Upper lobe of left lung (tissue), 6 donors: ENCODE measurements around the gene PTPRN2. TPM values are rescaled to one million over a fixed set of nuclear protein-coding genes. Genes with fewer than 3 reads are reported as not detected.

Source experiments
- ATAC-seq, 2 donors: fragments of 200-7000 bp; cut with Tn5 transposase; one replicate each; pipeline ENCODE4 v1.9.1; 2022; ENCODE audit warnings: mild to moderate bottlenecking in 2 of 2, moderate library complexity in 2 of 2; ENCODE audit not compliant: low FRiP score in 2 of 2
- DNase-seq, 2 donors: peaks; one replicate each; pipeline ENCODE4 v3.0.0-alpha.2; 2019 to 2020
- H3K27ac ChIP-seq, 4 donors: fragments of 200-600 bp; sonication (generic); one replicate each; pipeline ENCODE4 v1.5.1; 2016 to 2019
- H3K27me3 ChIP-seq, 4 donors: fragments of 200-600 bp; sonication (generic); one replicate each; pipeline ENCODE4 v1.5.1; 2017 to 2019
- H3K36me3 ChIP-seq, 4 donors: fragments of 200-600 bp; sonication (generic); one replicate each; pipeline ENCODE4 v1.5.1; 2016 to 2019
- H3K4me1 ChIP-seq, 4 donors: fragments of 200-600 bp; sonication (generic); one replicate each; pipeline ENCODE4 v1.5.1; 2018 to 2019
- H3K4me3 ChIP-seq, 4 donors: fragments of 200-600 bp; sonication (generic); one replicate each; pipeline ENCODE4 v1.5.1; 2017 to 2019; ENCODE audit warnings: mild to moderate bottlenecking in 2 of 4, moderate library complexity in 1 of 4
- H3K9me3 ChIP-seq, 4 donors: fragments of 200-600 bp; sonication (generic); one replicate each; pipeline ENCODE4 v1.5.1; 2018 to 2019
- EP300 ChIP-seq, 4 donors: sonication (generic); formaldehyde crosslinking; IDR thresholded peaks; one replicate each; pipeline ENCODE4 v1.5.1; 2017; ENCODE audit warnings: antibody characterized with exemption in 4 of 4, control low read depth in 2 of 4
- POLR2A ChIP-seq, 4 donors: fragments of 450-650 bp; IDR thresholded peaks; one replicate each; pipeline ENCODE4 v1.5.1; 2016 to 2017; ENCODE audit warnings: antibody characterized with exemption in 4 of 4, mild to moderate bottlenecking in 2 of 4
- POLR2AphosphoS5 ChIP-seq, 2 donors: sonication (generic); formaldehyde crosslinking; IDR thresholded peaks; one replicate each; pipeline ENCODE4 v1.5.1; 2017; ENCODE audit warnings: antibody characterized with exemption in 2 of 2
- WGBS, 2 donors: methylation state at CpG; one replicate each; pipeline ENCODE4 v1.1.5; 2017 to 2018; 5-methylcytosine and 5-hydroxymethylcytosine counted together
- total RNA-seq, 6 donors: library from RNA; depleted of rRNA in 4 of 6; stranded (reverse); fragments of >200 nt in 4 of 6; gene quantifications; one replicate each; pipeline versions ENCODE4 v1.1.0 to v1.2.1, GENCODE V29; 2016 to 2021
- TF ChIP-seq, protein P1 (sequence below), 6 experiments: fragments of 450-650 bp in 4 of 6; fragments of 200-600 bp in 2 of 6; sonication (generic) in 2 of 6; IDR thresholded peaks; one replicate each; pipeline ENCODE4 v1.5.1; 2016 to 2019; ENCODE audit warnings: antibody characterized with exemption in 6 of 6
- donor health status: DM: no; HTN: no; CAD: no; lungs with moderate emphysema.
- donor health status: DM: no; HTN: yes; CAD: no; lungs with severe emphysema.

Gene PTPRN2
- total RNA-seq, 6 donors from 2014 or later, result 3.3 to 7.9 (median 5.2) TPM

DNA sequence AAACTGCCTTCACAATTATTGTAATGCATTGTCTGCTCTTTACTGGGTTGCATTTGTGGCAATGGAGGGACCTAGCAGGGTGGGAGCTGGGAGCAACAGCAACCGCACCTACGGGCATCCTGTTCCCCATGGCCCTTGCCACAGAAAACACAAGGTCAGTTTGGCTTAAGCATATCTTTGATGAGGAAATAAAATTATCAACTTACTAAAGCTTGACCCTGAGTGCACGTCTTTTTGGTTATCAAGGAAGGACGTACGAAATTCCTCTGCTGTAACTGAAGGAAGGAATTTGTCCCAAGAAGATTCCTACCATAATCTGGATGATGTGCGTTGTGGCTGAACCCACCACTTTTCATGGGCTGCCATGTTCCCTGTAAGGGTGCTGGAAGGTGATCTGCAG is 19.9 kb upstream of the PTPRN2 start:
- H3K27ac ChIP-seq, result no peak overlapping the region
- no peaks in the 10 kb centered on the region for H3K36me3 ChIP-seq
- no peaks in the 10 kb centered on the region for H3K4me1 ChIP-seq
- WGBS, 2 donors, result 98 to 100% methylated on average over 6 of the region's 6 CpGs
- DNase-seq, result no peak
- no peak for ATAC-seq
- H3K4me3 ChIP-seq, result no peak overlapping the region
- no peaks in the 10 kb centered on the region for H3K9me3 ChIP-seq
- no peaks in the 10 kb centered on the region for H3K27me3 ChIP-seq
- TF ChIP-seq EP300 (IDR thresholded peaks at IDR 0.05), result no peak
- no peak for TF ChIP-seq POLR2AphosphoS5 (IDR thresholded peaks at IDR 0.05)
- no peak for TF ChIP-seq POLR2A (IDR thresholded peaks at IDR 0.05)
- TF ChIP-seq, protein P1, sequence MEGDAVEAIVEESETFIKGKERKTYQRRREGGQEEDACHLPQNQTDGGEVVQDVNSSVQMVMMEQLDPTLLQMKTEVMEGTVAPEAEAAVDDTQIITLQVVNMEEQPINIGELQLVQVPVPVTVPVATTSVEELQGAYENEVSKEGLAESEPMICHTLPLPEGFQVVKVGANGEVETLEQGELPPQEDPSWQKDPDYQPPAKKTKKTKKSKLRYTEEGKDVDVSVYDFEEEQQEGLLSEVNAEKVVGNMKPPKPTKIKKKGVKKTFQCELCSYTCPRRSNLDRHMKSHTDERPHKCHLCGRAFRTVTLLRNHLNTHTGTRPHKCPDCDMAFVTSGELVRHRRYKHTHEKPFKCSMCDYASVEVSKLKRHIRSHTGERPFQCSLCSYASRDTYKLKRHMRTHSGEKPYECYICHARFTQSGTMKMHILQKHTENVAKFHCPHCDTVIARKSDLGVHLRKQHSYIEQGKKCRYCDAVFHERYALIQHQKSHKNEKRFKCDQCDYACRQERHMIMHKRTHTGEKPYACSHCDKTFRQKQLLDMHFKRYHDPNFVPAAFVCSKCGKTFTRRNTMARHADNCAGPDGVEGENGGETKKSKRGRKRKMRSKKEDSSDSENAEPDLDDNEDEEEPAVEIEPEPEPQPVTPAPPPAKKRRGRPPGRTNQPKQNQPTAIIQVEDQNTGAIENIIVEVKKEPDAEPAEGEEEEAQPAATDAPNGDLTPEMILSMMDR (IDR thresholded peaks at IDR 0.05), result no peak

DNA sequence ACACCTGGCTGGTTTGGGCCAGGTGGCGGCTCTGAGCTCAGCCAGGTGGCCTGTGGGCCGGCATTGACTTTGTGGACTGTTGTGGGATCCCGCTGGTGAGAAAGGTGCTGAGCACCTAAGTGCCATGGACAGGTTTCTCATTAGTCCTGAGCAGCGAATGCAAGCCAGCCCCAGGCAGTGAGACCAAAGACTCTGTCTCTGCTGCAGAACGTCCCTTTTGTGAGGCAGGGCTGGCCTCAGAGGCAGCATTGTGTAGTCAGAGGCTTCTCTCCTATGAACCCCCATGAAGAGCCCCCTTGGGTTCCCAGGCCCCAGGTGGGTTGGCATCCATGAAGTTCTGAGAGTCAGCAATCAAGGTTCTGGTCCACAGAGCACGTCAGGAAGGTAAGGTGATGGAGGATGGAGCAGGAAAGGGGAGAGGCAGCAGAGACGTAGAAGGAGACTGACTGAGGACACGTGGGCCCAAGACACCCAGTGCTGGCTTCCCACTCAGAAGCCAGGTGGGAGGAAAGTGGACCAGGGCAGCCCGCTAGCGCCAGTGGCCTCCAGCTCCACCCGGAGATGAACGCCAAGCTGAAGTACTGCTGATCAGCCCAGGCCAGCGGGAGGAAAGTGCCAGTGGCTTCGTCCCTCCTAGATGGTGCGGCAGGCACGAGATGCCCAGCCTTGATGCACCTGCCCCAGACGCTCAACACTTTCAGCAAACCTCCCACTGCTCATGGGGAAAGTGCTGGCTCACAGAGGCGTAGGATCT is 19.2 kb upstream of the PTPRN2 start:
- DNase-seq, result peak in 1 of 2 donors; percentile 52

GRCh38 chr7:158606129-158606528 is 18.5 kb upstream of the PTPRN2 start:
- TF ChIP-seq POLR2A (IDR thresholded peaks at IDR 0.05) (no peak), EP300 (IDR thresholded peaks at IDR 0.05) (no peak), POLR2AphosphoS5 (IDR thresholded peaks at IDR 0.05) (no peak)
- TF ChIP-seq, protein P1 (IDR thresholded peaks at IDR 0.05), result no peak
- no peak overlapping the region for H3K27ac ChIP-seq
- no peak for ATAC-seq
- no peak overlapping the region for H3K4me3 ChIP-seq
- no peaks in the 10 kb centered on the region for H3K9me3 ChIP-seq
- no peak for DNase-seq
- H3K36me3 ChIP-seq, result no peaks in the 10 kb centered on the region
- 81 to 89% methylated on average over 3 to 4 of the region's 4 CpGs for WGBS, 2 donors
- no peaks in the 10 kb centered on the region for H3K27me3 ChIP-seq
- H3K4me1 ChIP-seq, result no peaks in the 10 kb centered on the region

More for the DNA sequence above, 19.2 kb upstream of the PTPRN2 start:
- no peak overlapping the region for H3K27ac ChIP-seq
- H3K27me3 ChIP-seq, result no peaks in the 10 kb centered on the region
- no peaks in the 10 kb centered on the region for H3K36me3 ChIP-seq
- WGBS, 2 donors, result 93 to 95% methylated on average over 13 to 18 of the region's 18 CpGs
- H3K4me3 ChIP-seq, result no peak overlapping the region
- H3K4me1 ChIP-seq, result no peaks in the 10 kb centered on the region
- no peak for ATAC-seq
- no peaks in the 10 kb centered on the region for H3K9me3 ChIP-seq
- TF ChIP-seq POLR2A (IDR thresholded peaks at IDR 0.05) (no peak), POLR2AphosphoS5 (IDR thresholded peaks at IDR 0.05) (no peak), EP300 (IDR thresholded peaks at IDR 0.05) (no peak)
- TF ChIP-seq, protein P1 (IDR thresholded peaks at IDR 0.05), result no peak

GRCh38 chr7:158603773-158604755 is 16.4 kb upstream of the PTPRN2 start:
- DNase-seq (peak in 1 of 2 donors; percentile 57), ATAC-seq (no peak)
- Histone ChIP-seq H3K4me1 (no peaks in the 10 kb centered on the region), H3K36me3 (no peaks in the 10 kb centered on the region), H3K4me3 (no peak overlapping the region), H3K27ac (no peak overlapping the region), H3K27me3 (no peaks in the 10 kb centered on the region), H3K9me3 (no peaks in the 10 kb centered on the region)
- WGBS, 2 donors, result 83 to 88% methylated on average over 21 to 23 of the region's 23 CpGs
- no peak for TF ChIP-seq POLR2AphosphoS5 (IDR thresholded peaks at IDR 0.05)
- TF ChIP-seq, protein P1 (IDR thresholded peaks at IDR 0.05), result no peak
- no peak for TF ChIP-seq POLR2A (IDR thresholded peaks at IDR 0.05)
- no peak for TF ChIP-seq EP300 (IDR thresholded peaks at IDR 0.05)
